Mammary epithelial cell (primary cell): ENCODE results near the gene OR56A1.

ENCODE experiments used
- EZH2 ChIP-seq: IDR thresholded peaks from 2 replicates; pipeline ENCODE4 v1.6.1; 2012; ENCODE audit warnings: low read length, inconsistent platforms, borderline replicate concordance
- TF ChIP-seq, protein P1 (sequence below), 2 donors: IDR thresholded peaks in 1 of 2; conservative IDR thresholded peaks in 1 of 2; 2 replicates each; pipeline ENCODE4 v1.5.1; 2011 to 2012; ENCODE audit warnings: inconsistent platforms in 2 of 2, low read length in 2 of 2, mild to moderate bottlenecking in 2 of 2, control low read depth in 1 of 2, low read depth in 1 of 2; ENCODE audit not compliant: insufficient read depth in 1 of 2; ENCODE audit errors: extremely low read depth in 1 of 2

DNA sequence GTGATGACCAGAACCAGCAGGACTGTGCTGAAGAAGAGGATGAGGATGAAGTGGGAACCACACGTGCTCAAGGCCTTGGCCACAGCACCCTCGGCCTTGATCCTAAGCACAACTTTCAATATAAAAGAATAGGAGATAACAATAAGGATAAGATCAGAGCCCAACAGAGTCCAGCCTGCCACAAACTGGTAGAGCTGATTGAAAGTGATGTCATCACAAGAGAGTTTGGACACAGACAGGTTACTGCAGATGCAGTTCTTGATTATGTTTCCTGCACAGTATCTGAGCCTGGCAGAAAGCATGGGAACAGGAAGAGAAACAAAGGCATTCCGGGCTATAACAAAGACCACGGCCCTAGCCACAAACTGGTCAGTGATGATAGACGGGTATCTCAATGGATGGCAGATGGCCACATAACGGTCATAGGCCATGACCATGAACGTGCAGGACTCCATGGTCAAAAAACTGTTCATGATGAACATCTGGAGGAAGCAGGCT lies 28.3 kb downstream of the OR56A1 start:
- TF ChIP-seq, protein P1, sequence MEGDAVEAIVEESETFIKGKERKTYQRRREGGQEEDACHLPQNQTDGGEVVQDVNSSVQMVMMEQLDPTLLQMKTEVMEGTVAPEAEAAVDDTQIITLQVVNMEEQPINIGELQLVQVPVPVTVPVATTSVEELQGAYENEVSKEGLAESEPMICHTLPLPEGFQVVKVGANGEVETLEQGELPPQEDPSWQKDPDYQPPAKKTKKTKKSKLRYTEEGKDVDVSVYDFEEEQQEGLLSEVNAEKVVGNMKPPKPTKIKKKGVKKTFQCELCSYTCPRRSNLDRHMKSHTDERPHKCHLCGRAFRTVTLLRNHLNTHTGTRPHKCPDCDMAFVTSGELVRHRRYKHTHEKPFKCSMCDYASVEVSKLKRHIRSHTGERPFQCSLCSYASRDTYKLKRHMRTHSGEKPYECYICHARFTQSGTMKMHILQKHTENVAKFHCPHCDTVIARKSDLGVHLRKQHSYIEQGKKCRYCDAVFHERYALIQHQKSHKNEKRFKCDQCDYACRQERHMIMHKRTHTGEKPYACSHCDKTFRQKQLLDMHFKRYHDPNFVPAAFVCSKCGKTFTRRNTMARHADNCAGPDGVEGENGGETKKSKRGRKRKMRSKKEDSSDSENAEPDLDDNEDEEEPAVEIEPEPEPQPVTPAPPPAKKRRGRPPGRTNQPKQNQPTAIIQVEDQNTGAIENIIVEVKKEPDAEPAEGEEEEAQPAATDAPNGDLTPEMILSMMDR (conservative IDR thresholded peaks at IDR 0.05 in 1 of 2, IDR thresholded peaks at IDR 0.05 in 1 of 2; ENCODE audit: extremely low read depth in 1 of 2, insufficient read depth in 1 of 2, low read depth in 1 of 2, low read length in 2 of 2): no peak
- TF ChIP-seq EZH2: no peak
